ACHN (cell line): ENCODE results near the gene ADCY6.

ENCODE experiments used
- DNase-seq: peaks from one replicate; pipeline ENCODE4 v3.0.0-alpha.2; 2015
- in situ Hi-C: cut with HindIII; loops from 2 replicates; pipeline ENCODE4 v1.10.0; 2017; ENCODE audit warnings: low sequenced_read_pairs, low pct_ligation_motif_present, low pct_unique_long_range_greater_than_20kb

The ADCY6 gene

DNA sequence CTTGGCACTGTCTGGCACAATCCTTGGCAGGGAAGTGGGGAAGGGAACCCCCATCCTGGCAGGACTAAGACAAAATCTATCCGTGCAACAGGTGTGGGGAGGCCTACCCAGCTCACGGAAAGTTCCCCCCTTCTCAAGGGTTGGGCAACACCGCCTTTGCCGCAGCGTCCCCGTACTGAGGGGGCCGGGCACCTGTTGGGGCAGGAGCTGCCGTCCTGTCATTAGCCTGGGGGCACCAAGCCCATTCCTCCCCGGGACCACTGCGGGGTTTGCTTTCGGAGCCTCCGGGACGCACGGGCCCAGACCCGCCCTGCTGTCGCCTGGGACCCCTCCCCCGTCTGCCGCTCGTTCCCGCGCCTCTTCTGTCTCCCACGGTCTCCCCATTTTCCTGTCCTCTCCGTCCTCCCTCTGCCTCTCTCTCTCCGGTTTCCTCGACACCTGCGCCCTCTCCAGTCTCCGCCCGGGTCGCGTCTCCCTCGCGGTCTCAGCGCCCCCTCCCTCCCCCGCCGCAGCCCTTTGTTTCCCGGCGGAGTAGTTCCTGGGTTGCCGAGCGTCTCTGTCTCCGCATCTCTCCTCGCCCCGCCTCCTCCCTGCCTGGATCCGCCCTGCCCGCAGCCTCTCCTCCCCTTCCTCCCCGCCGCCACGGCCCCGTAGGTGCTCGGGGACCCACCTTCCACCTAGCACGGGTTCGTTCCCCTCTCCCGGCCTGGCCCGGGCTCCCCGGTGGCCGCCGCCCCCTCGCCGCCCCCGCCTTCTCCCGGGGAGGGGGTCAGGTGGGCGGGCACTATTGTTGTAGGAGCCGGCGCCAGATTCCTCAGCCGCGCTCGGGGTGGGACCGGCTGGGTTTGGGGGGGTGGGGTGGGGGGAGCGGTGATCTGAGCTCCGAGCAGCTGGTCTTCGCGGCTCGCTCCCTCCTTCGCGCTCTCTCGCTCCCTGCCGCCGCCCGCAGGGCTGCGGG lies 29.3 kb upstream of the ADCY6 start, which contains the start of gene CACNB3:
Gene CACNB3 (plus strand): TSS at position 624 of the 958 bp plus-strand sequence. CDS start 434 bp downstream, outside the sequence.
- DNase-seq: peak; percentile 78
- in situ Hi-C loops: no loop called here

DNA sequence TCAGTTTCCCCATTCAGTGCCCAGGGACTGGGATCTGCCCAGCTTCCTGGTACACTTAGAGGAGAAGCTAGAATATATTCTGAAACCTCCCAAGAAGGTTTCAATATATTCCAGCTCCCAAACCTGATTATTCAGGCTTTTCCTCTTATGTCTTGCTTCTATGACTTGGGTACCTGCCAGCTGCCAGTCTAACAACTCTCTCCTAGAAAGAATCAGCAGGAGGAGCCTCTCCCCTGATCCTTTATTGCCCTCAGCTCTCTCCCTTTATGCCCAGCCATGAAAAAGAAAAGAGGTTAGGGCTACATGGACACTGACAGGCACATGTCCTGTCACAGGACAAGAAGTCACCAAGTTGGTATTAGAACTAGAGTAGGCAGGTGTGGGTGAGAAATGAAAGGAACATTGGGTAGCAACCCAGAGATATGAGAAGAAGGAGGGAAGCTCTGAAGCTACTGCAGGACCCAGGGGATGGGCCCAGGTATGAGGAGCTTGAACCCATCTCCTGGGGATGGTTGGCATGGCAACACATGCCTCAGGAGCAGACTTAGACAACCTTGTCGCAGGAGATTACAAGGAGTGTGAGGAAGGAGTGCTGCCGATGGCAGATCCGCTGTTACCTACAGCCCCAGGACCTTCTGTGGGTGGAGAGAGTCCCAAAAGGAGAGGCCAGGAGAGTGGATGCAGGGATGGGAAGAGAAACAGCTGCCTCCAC lies 27.4 kb upstream of the ADCY6 start:
- in situ Hi-C loops: no loop called here
- DNase-seq: no peak

DNA sequence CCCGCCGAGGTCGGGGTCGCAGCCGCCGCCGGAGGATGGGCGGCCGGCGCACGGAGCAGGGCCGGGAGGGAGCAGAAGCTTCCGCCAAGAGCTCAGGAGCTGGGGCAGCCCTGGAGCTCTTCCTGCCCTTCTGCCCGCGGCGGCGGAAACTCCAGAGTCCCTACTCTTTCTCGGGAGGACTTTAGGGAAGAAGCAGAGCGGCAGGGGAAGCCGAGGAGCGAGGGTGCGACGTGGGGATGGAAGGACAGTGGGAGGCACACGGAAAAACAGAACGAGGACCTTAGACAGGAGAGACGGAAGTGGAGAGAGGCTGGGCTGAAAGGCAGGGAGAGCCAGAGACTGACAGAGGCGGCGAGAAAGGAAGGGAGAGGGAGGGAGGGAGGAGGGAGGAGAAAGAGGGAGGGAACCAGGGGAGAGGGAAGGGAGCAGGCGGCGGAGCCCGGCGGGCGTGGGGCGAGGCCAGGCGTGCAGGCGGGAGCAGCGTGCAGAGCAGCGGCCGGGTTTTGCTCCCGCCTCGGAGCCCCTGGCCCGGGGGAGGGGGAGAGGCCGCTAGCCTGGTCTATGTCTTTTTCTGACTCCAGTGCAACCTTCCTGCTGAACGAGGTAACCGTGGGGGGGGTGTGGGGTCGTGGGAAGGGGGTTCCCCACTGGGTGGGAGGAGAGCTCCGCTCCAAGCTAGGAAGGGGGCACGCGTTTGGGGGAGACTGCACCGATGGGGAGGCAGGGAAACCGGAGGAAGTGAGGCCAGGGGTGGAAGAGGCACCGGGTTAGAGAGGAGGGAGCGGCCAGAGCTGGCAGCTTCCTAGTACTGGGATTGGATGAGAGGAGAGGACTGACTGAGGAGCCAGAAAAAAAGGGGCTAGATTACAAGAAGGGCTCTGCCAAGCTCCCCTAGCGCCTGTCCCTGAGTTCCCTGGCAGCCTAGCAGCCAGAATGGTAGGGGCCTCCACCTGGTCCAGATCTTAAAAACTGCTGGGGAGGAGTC lies 26.5 kb upstream of the ADCY6 start:
- peak; percentile 90 for DNase-seq
- in situ Hi-C loops: no loop called here

DNA sequence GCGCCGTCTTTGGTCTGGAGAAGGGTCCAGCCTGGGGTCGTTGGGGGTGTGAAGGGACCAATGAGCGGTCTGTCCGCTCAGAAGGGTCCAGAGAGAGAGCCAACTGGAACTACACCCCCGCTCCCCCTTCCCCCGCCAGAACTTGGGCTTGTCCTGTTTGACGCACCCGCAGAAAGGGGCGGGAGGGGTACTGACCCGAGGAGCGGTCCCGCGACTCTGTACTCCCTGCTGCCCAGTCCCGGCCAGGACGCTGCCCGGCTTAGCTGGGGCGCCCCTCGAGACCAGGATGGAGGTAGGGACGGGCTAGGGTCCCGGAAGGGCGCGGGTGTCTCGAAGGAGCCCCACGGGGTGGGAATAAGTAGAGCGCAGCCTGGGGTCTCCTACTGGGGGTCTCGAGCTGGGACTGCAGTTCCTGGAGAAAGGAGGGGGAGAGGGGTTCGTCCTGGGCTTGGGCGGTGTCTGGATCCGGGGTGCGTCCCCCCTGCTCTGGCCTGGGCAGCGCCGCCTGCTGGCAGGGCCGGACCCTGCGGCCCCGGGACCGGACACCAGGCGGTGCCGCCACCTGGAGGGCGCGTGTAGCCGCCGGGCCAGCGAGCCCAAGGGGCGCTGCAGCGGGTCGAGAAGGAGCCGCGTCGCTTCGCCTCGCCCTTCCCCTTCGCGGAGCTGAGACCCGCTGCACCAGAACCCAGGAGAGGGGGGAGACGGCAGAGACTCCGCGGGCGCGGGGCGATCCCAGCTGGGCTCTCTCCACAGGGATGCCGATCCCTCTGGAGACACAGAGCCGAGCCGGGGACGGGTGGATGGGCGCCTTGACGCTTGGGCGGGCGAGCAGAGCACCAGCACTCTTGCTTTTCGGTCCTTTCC lies 25.6 kb upstream of the ADCY6 start:
- in situ Hi-C loops: no loop called here
- DNase-seq: peak; percentile 91

DNA sequence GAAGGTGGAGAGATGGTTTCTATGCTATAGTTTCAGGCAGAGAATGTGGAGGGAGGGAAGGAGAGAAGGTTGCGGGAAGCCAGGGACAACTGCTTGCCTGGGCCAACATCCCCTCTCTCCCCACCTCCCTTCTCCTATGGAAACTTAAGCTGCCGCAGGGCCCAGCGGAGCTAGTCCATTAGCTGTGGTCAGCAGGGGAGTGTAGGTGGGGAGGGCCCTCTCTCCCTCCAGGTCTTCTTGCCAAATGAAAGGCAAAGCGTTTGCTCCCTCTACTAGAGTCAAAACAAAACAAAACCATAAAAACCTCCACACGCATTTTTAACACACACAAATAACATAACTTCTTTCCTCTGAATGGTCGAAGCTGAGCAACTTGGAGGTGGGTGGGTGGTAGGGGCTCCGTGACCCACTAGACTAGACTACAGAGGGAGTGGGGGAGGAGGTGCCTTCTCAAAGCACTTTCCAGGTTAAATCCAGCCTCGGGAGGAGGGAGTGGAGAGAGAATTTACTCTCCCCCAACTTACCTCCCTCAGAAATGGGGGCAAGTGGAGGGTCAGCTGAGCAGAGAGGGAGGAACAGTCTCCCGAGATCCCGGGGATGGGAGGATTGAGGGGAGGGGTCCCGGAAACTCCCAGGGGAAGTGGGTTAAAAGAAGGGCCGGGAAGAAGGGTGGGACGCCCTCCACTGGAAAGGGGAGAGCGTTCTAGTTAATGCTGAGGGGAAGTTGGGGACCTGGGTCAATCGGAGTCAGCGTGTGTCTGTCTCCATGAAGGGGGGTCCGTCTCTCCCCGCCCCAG lies 24.8 kb upstream of the ADCY6 start:
- no peak for DNase-seq
- in situ Hi-C loops: no loop called here

DNA sequence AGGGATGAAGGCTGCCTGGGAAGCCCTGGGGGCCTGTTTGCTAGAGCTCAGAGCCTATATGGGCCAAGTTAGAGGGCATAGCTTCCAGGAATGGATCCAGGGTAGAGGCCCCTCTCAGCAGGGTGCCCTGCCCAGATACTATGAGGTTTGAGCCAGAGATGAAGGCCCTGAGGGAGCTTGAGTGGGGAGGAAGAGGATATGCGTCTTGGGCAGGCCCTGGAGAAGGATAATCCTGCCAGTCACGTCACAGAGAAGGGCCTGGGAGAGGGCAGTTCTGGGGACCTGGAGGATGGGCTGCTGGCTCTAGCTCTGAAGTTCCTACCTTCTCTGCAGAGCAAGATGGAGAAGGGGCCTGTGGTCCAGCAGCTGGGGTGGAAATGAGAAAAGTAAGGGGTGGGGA lies 23.5 kb upstream of the ADCY6 start:
- in situ Hi-C loops: no loop called here
- DNase-seq: no peak

DNA sequence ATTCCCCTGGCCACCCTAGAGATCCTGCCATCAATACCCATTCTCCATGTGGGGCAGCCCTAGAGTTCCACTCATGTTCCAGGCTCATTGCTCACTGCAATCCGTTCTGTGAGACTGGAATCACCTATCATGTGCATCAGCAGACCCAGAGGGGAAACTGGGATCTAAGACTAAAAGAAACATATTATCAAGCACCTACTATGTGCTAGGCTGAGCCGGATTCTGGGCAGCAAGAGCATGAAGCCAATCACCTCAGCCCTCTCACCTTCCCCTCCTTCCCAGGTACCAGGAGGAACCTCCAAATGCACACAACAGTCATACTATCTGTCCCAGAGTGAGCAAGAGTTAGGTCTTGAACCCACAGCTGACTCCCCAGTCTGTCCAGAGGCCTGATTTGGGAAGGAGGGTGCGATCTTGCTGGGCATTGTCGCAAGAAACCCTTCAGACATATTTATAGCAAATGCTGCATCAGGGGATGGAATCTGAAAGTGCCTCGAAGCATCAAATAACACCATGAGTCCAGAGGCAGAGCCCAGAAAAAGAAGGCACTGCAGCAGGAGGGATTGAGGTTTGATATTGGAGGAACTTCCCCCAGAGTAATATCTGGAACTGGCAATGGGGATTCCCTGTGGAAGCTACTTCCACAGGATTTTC lies 22.7 kb upstream of the ADCY6 start:
- in situ Hi-C loops: no loop called here
- DNase-seq: no peak

DNA sequence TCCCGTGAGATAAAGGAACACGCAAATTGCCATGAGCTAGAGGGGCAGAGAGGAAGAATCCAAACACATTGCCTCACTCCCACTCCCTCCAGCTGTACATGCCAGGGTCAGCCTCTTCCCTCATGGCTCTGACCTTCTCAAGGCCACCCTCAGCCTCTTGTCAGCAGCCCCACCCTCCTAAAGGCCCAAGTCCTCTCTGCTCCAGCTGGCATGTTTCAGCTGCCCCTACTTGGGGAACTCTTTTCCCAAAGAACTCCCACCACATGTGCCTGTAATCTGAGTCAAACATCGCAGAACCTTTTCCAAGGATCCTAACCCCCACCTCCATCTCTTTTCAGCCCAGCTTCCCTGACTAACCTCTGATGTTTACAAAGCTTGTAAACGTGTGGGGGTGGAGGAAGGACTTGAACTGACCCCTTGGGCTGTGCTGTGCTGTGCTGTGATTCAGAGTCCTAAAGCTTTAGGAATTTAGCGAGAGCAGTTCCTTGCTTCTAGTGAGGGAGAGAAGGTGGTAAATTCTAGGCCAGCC lies 22.1 kb upstream of the ADCY6 start:
- in situ Hi-C loops: no loop called here
- DNase-seq: no peak

DNA sequence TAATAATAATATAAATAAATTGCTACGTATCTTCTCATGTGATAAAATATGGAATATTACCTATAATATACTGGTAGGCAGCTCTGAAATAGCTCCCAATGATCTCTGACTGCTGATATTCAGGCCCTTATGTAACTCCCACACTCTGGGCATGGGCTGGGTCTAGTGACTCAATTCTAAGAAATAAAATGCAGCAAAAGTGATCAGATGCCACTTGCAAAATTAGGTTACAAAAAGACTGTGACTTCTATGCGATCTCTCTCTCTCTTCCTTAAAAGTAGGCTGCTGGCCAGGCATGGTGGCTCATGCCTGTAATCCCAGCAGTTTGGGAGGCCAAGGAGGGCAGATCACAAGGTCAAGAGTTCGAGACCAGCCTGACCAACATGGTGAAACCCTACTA lies 19.1 kb upstream of the ADCY6 start:
- DNase-seq: no peak
- in situ Hi-C loops: no loop called here

DNA sequence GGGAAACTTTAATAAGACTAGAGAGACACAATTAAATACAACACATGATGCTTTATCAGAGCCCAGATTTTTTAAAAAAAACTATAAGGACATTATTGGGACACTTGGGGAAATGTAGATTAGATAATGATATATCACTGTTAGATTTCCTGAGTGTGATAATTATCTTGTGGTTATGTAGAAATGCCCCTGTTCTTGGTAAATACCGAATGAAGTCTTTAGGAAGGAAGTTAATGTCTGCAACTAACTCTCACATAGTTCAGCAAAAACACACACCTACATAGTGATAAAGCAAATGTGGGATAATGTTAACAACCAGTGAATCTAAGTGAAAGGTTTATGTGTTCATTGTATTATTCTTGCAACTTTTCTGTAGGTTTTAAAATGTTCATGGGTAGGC lies 14.8 kb upstream of the ADCY6 start:
- in situ Hi-C loops: no loop called here
- DNase-seq: no peak

DNA sequence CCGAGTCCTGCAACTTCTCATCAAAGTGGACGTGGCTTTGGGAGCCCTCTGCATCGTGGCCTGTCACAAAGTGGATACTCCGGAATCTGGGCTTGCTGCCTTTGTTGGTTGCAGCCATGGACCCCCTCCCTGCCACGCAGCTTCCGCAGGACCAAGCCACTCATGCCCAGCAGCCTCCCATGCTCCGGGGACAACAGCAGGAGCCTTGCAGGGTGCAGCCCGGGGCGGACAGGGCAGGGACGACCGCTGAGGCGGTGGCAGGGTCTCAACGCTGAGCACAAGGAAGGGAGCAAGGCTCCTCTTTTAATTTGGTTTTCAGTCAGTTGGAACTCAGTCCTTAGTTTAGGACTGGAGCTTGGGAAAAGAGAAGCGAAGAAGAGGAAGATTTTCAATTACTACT lies 12.1 kb upstream of the ADCY6 start:
- no peak for DNase-seq
- in situ Hi-C loops: no loop called here

DNA sequence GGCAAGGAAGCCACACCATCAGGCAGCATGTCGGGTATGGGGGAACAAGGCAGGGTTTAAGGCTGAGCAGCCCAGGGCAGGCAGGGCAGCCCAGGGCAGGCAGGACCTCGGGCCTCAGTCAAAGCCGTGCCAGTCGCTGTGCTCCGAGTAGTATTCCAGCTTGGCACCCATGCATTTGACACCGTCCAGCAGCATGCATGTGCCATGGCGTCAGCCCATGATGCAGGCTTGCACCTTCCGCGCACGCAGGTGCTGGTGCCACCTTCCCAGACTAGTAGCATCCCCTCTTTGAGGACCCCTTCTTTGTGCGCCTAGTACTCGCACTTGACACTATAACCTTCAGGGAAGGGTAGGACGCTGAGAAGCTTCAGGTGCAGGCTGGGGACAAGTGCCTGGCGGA lies 11.6 kb upstream of the ADCY6 start:
- DNase-seq: no peak

DNA sequence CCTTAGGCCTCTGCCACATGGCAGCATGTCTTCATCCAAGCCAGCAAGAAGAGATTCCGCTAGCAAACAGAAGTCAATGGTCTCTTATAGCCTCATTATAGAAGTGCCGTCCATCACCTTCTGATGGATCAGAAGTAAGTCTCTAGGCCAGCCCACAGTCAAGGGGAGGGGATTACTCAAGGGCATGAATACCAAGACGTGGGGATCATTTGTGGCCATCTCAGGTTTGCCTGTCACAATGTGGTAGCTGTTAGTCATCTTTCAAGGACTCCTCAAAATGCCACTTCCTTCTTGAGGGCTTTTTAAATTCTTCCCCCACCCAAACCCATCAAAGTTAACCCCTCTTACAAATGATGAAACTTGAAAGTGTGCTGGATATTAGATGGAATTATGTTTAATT lies 8.1 kb upstream of the ADCY6 start:
- in situ Hi-C loops: no loop called here
- no peak for DNase-seq

More for the DNA sequence above, 11.6 kb upstream of the ADCY6 start:
- in situ Hi-C loops: no loop called here

DNA sequence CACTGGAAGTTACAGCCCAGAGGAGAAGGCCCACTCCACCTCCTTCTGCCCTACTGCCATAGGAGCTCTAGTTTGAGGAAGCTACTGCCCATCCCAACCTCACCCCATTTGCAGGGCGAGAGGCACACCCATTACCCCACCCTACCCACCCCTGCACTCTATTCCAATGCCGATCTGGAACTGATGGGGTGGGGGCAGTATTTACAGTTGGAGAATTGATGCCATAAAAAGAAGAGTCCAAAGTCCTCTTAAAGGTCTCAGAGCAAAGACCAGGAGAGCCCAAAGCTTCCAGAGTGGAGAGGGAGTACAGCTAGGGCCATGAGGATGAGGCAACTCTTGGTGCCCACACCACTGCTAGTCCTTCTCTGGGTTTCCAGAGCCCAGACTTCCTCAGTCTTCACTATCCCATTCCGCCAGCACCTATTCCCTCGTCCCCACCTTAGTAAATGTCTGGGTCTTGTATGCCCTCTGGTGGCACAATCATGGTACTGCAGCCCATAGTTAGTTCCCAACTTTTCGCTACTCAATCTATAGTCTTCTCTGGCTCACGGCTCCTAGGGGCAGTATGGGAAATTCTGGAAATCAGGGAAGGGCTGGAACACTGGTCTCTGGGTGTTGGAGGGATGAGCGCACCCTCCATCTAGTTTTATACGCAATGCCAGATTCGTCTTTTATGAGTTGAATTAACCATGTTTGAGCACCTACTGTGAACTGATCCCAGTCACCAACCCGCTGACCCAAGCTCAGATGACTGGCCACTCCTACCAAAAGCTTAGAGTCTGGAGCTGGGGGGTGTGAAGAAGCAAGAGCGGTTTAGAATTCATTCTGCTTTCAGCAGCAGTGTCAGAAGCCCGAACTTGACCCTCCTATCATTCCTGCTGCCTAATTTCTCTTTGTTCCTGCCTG lies 6.9 kb upstream of the ADCY6 start:
- peak; percentile 88 for DNase-seq
- in situ Hi-C loops: no loop called here

DNA sequence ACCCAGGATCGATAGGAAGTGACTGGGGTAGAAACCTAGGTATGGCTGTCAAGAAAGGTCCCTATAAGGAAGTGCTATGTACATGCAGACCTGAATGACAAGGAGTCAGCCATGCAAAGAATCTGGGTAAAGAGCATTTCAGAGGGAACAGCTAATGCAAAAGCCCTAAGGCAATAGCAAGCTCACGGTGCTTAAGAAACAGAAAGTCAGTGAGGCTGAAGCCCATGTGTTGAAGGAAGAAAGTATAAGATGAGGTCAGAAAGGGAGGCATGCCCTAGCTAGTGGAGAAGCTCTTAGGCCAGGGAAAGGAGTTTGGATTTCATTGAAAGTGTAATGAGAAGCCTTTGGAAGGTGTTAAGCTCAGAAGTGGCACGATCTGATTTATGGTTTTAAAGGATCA lies 6.0 kb upstream of the ADCY6 start:
- in situ Hi-C loops: no loop called here

More for the DNA sequence above, 6.0 kb upstream of the ADCY6 start:
- DNase-seq: no peak
